ENCODE results near the gene CELF2. TPM values are rescaled to one million over a fixed set of nuclear protein-coding genes. Genes with fewer than 3 reads are reported as not detected.

Gene CELF2
- total RNA-seq, 1 donor from 2014 or later: 134 TPM

DNA sequence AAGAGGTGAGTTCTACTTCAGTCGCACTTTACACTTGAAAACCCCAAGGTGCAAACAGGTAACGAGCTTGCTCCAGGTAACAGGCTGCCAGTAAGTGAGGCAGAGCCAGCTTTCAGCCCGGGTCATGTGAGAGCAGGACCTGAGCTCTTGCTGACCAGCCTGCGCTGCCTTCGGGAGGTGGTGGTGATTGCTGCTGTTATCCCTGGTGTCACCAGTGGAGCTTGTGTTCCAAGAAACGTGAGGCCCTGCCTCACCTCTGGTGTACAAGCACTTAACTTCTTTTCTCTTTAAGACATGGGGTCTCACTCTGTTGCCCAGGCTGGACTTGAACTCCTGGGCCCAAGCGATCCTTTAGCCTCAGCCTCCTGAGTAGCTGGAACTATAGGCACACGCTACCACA is 265.0 kb downstream of the CELF2 start:
- no peak for DNase-seq (ENCODE audit: low spot score)
- Mint-ChIP-seq H3K36me3 (ENCODE audit: low read depth) (peaks cover 25% of the 10 kb centered on the region), H3K4me3 (ENCODE audit: low read depth) (no peak overlapping the region), H3K9me3 (no peaks in the 10 kb centered on the region), H3K27ac (no peak overlapping the region), H3K27me3 (ENCODE audit: low read depth) (no peaks in the 10 kb centered on the region), H3K4me1 (ENCODE audit: low read depth) (peaks cover 13% of the 10 kb centered on the region)
- intact Hi-C loops (cut with micrococcal nuclease): no loop called here

DNA sequence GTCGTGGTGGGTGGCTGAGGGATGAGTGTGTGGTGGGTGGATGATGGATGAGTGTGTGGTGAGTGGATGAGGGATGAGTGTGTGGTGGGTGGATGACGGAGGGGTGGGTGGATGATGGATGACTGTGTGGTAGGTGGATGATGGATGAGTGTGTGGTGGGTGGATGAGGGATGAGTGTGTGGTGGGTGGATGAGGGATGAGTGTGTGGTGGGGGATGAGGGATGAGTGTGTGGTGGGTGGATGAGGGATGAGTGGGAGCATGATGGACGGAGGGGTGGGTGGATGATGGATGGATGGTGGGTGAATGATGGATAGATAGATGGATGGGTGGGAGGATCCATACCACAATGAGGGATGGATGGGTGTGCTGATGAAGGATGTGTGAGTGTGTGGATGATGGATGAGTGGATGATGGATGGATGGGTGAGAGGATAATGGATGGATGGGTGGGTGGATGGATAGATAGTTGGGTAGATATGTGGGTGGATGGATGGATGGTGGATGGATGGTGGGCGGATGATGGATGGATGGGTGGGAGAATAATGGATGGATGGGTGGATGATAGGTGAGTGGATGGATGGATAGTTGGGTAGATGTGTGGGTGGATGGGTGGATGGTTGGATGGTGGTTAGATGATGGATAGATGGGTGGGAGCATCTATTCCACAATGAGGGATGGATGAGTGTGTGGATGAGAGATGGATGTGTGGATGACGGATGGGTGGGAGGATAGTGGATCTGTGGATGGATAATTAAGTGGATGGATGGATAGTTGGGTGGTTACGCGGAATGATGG is 266.8 kb downstream of the CELF2 start:
- Mint-ChIP-seq H3K27ac (no peak overlapping the region), H3K36me3 (ENCODE audit: low read depth) (peaks cover 25% of the 10 kb centered on the region), H3K4me3 (ENCODE audit: low read depth) (no peak overlapping the region), H3K4me1 (ENCODE audit: low read depth) (peaks cover 13% of the 10 kb centered on the region), H3K27me3 (ENCODE audit: low read depth) (no peaks in the 10 kb centered on the region), H3K9me3 (no peaks in the 10 kb centered on the region)
- no peak for DNase-seq (ENCODE audit: low spot score)
- intact Hi-C loops (cut with micrococcal nuclease): no loop called here

DNA sequence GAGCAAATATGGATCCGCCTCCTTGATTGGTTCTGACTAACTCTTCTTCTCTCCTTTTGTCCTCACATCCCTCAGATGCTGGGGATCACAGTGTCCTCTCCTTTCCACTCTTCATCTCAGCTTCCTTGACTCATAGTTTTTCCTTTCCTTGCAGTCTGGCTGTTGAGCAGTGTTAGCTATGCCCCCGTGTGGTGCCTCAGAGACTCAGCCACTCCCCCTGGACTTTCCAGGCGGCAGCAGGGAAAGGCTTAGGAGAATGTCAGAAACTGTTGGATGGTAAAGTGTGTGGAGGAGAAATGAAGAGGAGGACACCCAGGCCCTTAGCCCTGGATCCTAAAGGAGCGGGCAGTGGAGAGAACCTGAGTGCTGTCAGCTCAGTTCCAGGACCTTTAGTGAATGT is 267.5 kb downstream of the CELF2 start:
- H3K36me3 Mint-ChIP-seq (ENCODE audit: low read depth): peaks cover 26% of the 10 kb centered on the region
- no peaks in the 10 kb centered on the region for H3K9me3 Mint-ChIP-seq
- H3K27me3 Mint-ChIP-seq (ENCODE audit: low read depth): no peaks in the 10 kb centered on the region
- DNase-seq (ENCODE audit: low spot score): no peak
- intact Hi-C loops (cut with micrococcal nuclease): no loop called here
- H3K27ac Mint-ChIP-seq: no peak overlapping the region
- no peak overlapping the region for H3K4me3 Mint-ChIP-seq (ENCODE audit: low read depth)
- peaks cover 13% of the 10 kb centered on the region for H3K4me1 Mint-ChIP-seq (ENCODE audit: low read depth)

DNA sequence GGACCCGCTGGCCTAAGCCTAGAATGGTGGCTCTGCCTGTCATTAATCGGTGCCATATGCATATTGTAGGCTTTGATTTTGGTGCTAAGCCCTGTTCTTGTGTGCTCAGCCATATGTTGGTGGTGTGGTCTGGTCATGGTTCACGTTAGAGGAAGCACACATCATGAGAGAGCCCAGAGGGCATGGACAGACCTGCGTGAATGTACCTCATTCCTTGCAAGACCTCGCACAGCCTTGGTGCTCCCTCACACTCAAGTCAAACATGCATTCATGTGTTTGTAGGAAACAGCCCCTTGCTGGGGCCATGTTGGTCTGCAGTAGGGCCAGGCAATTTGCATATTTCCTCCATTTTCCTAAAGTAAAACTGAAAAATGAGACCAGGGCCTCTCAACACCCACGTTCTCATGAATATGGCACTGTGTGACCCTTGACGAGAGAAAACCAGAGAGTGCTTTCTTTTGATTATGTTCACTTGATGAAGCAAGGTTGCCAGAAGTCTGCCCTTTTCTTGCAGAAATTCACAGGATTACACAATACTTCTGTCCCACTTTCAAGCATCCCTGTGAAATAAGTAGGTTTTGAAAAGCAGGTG is 268.7 kb downstream of the CELF2 start:
- H3K9me3 Mint-ChIP-seq: no peaks in the 10 kb centered on the region
- H3K36me3 Mint-ChIP-seq (ENCODE audit: low read depth): peaks cover 35% of the 10 kb centered on the region
- intact Hi-C loops (cut with micrococcal nuclease): no loop called here
- H3K4me1 Mint-ChIP-seq (ENCODE audit: low read depth): peaks cover 13% of the 10 kb centered on the region
- no peaks in the 10 kb centered on the region for H3K27me3 Mint-ChIP-seq (ENCODE audit: low read depth)
- DNase-seq (ENCODE audit: low spot score): no peak
- no peak overlapping the region for H3K4me3 Mint-ChIP-seq (ENCODE audit: low read depth)
- H3K27ac Mint-ChIP-seq: peak overlapping the region; percentile 83

DNA sequence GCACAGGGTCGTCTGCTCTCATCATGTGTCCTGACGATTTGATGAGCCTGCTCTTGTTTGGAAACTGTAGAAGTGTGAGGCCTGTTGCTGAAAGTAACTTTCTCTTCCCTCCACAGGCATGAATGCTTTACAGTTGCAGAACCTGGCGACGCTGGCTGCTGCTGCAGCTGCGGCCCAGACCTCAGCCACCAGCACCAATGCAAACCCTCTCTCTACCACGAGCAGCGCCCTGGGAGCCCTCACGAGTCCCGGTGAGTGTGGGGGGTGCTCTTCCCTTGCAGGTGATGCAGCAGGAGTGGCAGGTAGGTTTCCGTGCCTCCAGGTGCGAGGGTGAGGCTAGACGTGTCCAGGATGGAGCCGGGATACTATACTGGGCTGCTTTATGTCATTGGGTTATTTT is 270.6 kb downstream of the CELF2 start:
- intact Hi-C loops (cut with micrococcal nuclease): no loop called here
- H3K4me3 Mint-ChIP-seq (ENCODE audit: low read depth): no peak overlapping the region
- peaks cover 13% of the 10 kb centered on the region for H3K4me1 Mint-ChIP-seq (ENCODE audit: low read depth)
- H3K9me3 Mint-ChIP-seq: no peaks in the 10 kb centered on the region
- no peak overlapping the region for H3K27ac Mint-ChIP-seq
- peaks cover 53% of the 10 kb centered on the region for H3K36me3 Mint-ChIP-seq (ENCODE audit: low read depth)
- no peak for DNase-seq (ENCODE audit: low spot score)
- no peaks in the 10 kb centered on the region for H3K27me3 Mint-ChIP-seq (ENCODE audit: low read depth)

DNA sequence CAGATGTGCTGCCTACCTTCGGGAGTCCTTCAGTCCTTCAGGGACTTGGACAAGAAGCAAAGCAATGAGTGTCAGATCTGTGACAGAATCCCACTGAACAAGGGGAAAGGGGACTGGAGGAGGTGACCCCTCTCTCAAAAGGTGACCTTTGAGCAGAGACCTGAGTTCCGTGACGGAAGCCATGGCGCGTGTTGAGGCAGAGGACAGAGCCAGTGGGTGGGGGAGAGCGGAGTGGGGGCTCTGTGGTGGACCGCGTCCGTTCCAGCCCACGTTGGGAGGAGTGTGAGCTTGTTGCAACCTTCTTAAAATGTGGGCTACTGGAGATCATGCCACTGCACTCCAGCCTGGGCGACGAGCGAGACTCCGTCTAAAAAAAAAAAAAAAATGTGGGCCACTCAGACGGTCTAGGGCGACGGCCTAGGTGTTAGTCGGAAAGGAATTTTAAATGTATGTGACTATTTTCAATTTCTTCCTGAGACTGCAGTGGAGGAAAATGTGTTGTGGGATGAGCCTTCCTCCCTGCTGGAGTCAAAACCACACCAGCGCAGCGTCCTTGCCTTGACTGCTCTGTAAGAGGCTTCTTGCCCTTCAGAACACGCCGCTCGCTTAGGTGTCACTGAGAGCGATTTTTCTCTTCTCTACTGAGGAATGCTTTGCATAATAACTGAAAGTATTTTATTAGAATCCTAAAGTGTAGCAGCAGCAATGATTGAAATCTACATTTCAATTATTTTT is 272.7 kb downstream of the CELF2 start:
- no peaks in the 10 kb centered on the region for H3K9me3 Mint-ChIP-seq
- no peak for DNase-seq (ENCODE audit: low spot score)
- H3K4me1 Mint-ChIP-seq (ENCODE audit: low read depth): peaks cover 16% of the 10 kb centered on the region
- H3K27ac Mint-ChIP-seq: peak overlapping the region; percentile 42
- H3K4me3 Mint-ChIP-seq (ENCODE audit: low read depth): no peak overlapping the region
- peaks cover 73% of the 10 kb centered on the region for H3K36me3 Mint-ChIP-seq (ENCODE audit: low read depth)
- no peaks in the 10 kb centered on the region for H3K27me3 Mint-ChIP-seq (ENCODE audit: low read depth)
- intact Hi-C loops (cut with micrococcal nuclease): no loop called here

DNA sequence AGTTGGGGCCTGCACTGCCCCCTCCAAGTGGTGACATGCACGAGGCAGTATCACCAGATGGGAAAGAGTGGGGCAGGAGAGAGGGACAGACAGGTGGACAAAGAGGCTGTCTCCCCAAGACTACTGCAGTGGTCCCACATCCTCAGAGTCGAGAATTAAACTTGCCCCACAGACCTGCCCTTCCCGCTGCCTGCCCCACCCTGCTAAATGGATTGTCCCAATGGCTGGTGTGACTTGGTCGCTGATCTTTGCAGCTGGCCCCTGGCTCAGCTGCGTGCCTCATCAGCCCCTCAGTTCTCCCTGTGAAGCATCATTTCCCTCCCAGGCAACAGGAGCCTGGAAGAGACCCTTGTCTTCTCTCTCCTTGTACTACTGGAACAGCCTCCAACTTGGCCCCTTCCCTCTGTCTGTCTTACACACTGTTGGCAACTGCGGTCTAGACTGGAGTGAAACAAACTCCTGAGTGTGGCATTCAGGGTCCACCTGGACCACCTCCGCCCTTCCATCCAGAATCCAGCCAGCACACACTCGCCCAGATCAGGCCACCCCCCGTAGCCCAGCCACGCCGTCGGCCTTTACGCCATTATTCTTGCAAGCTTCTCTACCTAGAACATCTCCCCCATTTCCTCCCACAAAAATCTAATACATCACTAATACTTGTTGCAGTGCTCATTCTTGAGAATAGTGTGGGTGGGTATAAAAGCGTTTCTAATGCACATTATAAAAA is 275.1 kb downstream of the CELF2 start:
- H3K4me3 Mint-ChIP-seq (ENCODE audit: low read depth): no peak overlapping the region
- peaks cover 92% of the 10 kb centered on the region for H3K36me3 Mint-ChIP-seq (ENCODE audit: low read depth)
- no peaks in the 10 kb centered on the region for H3K9me3 Mint-ChIP-seq
- peaks cover 5% of the 10 kb centered on the region for H3K4me1 Mint-ChIP-seq (ENCODE audit: low read depth)
- no peaks in the 10 kb centered on the region for H3K27me3 Mint-ChIP-seq (ENCODE audit: low read depth)
- no peak for DNase-seq (ENCODE audit: low spot score)
- intact Hi-C loops (cut with micrococcal nuclease): no loop called here
- H3K27ac Mint-ChIP-seq: peak overlapping the region; percentile 58

DNA sequence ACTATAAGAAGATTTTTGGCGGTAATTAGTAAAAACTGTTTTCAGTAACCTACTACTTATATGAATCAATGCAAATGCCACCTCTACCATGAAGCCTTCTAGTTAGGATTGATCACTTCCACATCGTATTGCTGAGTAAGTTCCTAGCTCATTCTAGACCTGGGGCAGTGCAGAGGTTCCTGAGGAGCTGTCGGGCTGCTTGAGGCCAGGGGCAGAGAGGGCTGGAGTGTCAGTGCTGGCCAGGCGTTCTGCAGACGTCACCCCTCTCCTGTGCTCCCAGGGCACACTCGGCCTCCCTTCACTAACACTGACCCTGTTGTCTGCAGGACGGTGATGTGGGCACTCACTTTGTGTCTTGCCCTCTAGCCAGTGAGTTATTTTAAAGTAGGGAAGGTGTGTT is 275.7 kb downstream of the CELF2 start:
- intact Hi-C loops (cut with micrococcal nuclease): no loop called here
- peaks cover 92% of the 10 kb centered on the region for H3K36me3 Mint-ChIP-seq (ENCODE audit: low read depth)
- no peaks in the 10 kb centered on the region for H3K9me3 Mint-ChIP-seq
- H3K4me1 Mint-ChIP-seq (ENCODE audit: low read depth): peaks cover 5% of the 10 kb centered on the region
- DNase-seq (ENCODE audit: low spot score): no peak
- H3K27ac Mint-ChIP-seq: no peak overlapping the region
- no peak overlapping the region for H3K4me3 Mint-ChIP-seq (ENCODE audit: low read depth)
- no peaks in the 10 kb centered on the region for H3K27me3 Mint-ChIP-seq (ENCODE audit: low read depth)

DNA sequence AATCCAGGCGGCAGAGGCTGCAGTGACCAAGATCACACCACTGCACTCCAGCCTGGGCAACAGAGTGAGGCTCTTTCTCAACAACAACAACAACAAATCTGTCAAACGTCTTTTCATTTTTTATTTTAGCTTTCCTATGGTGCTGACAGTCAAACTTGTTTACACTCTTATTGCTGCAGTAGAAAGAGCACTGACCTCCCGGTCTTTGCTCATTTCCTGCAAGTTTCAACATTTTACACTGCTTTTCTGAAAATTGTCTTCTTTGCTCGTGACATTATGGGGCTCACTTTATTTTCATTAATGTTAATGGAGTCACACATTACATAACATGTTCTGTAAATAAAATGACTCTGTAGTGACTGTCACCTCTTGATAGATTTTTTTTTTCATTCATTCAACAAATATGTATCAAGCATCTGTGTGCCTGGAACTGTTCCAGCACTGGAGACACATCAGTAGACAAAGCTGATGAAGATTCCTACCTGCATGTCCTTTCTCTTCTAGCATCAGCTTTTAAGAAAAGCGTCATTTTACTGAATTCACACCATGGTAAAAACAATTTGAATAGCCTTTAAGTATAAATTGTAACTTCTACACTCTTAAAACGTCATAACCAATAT is 277.3 kb downstream of the CELF2 start:
- peaks cover 5% of the 10 kb centered on the region for H3K4me1 Mint-ChIP-seq (ENCODE audit: low read depth)
- H3K36me3 Mint-ChIP-seq (ENCODE audit: low read depth): peaks cover 93% of the 10 kb centered on the region
- H3K4me3 Mint-ChIP-seq (ENCODE audit: low read depth): no peak overlapping the region
- no peaks in the 10 kb centered on the region for H3K27me3 Mint-ChIP-seq (ENCODE audit: low read depth)
- intact Hi-C loops (cut with micrococcal nuclease): no loop called here
- H3K27ac Mint-ChIP-seq: peak overlapping the region; percentile 74
- H3K9me3 Mint-ChIP-seq: no peaks in the 10 kb centered on the region
- DNase-seq (ENCODE audit: low spot score): no peak

DNA sequence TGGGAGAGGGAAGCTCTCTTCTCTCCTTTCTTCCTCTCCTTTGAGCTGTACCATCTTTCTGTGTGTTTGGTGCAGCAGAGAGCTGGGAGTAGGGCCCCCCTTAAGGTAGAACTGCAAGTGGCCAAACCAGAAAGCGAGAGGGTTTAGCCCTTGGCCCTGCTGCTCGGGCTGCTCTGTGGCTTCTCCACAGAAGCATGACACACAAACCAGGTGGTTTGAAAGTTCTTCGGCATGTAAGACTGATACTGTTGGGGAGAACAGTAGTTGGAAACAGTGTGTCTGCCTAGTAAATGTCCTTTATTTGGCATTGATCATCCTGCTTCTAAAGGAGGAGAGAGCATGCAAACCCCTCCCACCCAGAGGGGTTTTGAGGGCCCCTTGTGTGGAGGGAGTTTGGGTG is 277.8 kb downstream of the CELF2 start:
- H3K4me1 Mint-ChIP-seq (ENCODE audit: low read depth): peaks cover 5% of the 10 kb centered on the region
- intact Hi-C loops (cut with micrococcal nuclease): no loop called here
- H3K9me3 Mint-ChIP-seq: no peaks in the 10 kb centered on the region
- H3K27ac Mint-ChIP-seq: peak overlapping the region; percentile 74
- H3K36me3 Mint-ChIP-seq (ENCODE audit: low read depth): peaks cover 93% of the 10 kb centered on the region
- H3K27me3 Mint-ChIP-seq (ENCODE audit: low read depth): no peaks in the 10 kb centered on the region
- H3K4me3 Mint-ChIP-seq (ENCODE audit: low read depth): no peak overlapping the region
- no peak for DNase-seq (ENCODE audit: low spot score)

DNA sequence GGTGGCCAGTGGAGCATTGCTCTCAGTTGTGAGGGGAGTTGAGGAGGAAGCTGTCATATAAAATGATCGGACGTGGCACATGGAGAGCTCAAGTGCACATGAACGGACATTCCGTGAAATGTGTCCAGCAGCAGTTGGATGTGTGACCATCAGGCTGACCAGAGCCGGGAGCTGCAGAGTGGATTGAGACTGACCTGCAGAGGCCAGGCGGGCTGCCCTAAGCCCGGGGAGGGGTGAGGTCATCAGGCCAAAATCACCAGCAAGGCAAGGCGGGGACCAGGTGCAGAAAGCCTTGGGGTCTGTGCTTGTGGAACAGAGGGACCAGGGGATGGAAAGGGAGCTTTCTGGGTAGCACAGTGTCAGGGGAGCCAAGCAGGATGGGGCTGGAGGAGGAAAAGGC is 279.5 kb downstream of the CELF2 start:
- Mint-ChIP-seq H3K4me3 (ENCODE audit: low read depth) (no peak overlapping the region), H3K27ac (peak overlapping the region; percentile 31), H3K36me3 (ENCODE audit: low read depth) (peaks cover 92% of the 10 kb centered on the region), H3K9me3 (no peaks in the 10 kb centered on the region), H3K4me1 (ENCODE audit: low read depth) (peaks cover 5% of the 10 kb centered on the region), H3K27me3 (ENCODE audit: low read depth) (no peaks in the 10 kb centered on the region)
- intact Hi-C loops (cut with micrococcal nuclease): no loop called here
- DNase-seq (ENCODE audit: low spot score): no peak

DNA sequence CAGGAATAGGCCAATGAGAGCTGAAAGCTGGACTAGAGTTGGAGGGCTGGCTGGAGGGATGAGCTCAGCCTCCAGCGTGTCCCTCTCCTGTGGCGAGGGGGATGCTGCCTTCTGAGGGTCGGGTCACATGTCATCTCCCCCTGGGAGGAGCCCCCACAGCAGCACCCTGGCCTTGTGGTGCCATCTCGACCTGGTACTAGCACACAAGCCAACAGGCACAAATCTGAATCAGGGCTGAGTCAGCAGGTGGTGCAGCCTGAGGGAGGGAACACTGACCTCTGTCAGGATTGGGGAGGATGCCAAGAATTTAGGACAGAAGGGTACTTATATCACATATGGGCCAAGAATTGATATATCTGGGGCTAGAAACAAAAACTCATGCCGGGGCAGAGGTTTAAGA is 280.4 kb downstream of the CELF2 start:
- Mint-ChIP-seq H3K27ac (peak overlapping the region; percentile 9), H3K4me1 (ENCODE audit: low read depth) (peaks cover 5% of the 10 kb centered on the region), H3K27me3 (ENCODE audit: low read depth) (no peaks in the 10 kb centered on the region), H3K9me3 (no peaks in the 10 kb centered on the region), H3K4me3 (ENCODE audit: low read depth) (no peak overlapping the region), H3K36me3 (ENCODE audit: low read depth) (peaks cover 93% of the 10 kb centered on the region)
- intact Hi-C loops (cut with micrococcal nuclease): no loop called here
- no peak for DNase-seq (ENCODE audit: low spot score)
